ENCODE results near the gene ADGRG4. TPM values are rescaled to one million over a fixed set of nuclear protein-coding genes. Genes with fewer than 3 reads are reported as not detected.

ADGRG4 gene
- total RNA-seq, 2 donors from 2014 or later = 0.23 TPM; not detected in 1

GRCh38 chrX:136306182-136306581 is 5.4 kb downstream of the ADGRG4 start:
- Histone ChIP-seq H3K36me3 (no peaks in the 10 kb centered on the region), H3K27me3 (replicated peaks; ENCODE audit: insufficient read depth) (no peaks in the 10 kb centered on the region), H3K4me1 (replicated peaks) (no peaks in the 10 kb centered on the region), H3K4me3 (no peak overlapping the region), H3K27ac (no peak overlapping the region), H3K9me3 (no peaks in the 10 kb centered on the region)
- intact Hi-C loops (cut with DNase I) = no loop called here
- 96% methylated on average over 1 of the region's 1 CpG for WGBS
- no peak for DNase-seq (ENCODE audit: low spot score)
- TF ChIP-seq CTCF (IDR thresholded peaks at IDR 0.05) (no peak), POLR2A (IDR thresholded peaks at IDR 0.05) (no peak), POLR2AphosphoS5 (IDR thresholded peaks at IDR 0.05) (no peak)

GRCh38 chrX:136307471-136307870 is 6.7 kb downstream of the ADGRG4 start:
- H3K27ac ChIP-seq = no peak overlapping the region
- 38% methylated on average over 1 of the region's 1 CpG for WGBS
- no peak overlapping the region for H3K4me3 ChIP-seq
- intact Hi-C loops (cut with DNase I) = no loop called here
- H3K4me1 ChIP-seq (replicated peaks) = no peaks in the 10 kb centered on the region
- no peaks in the 10 kb centered on the region for H3K36me3 ChIP-seq
- no peaks in the 10 kb centered on the region for H3K9me3 ChIP-seq
- TF ChIP-seq CTCF (IDR thresholded peaks at IDR 0.05) = no peak
- TF ChIP-seq POLR2AphosphoS5 (IDR thresholded peaks at IDR 0.05) = no peak
- no peak for TF ChIP-seq POLR2A (IDR thresholded peaks at IDR 0.05)
- no peaks in the 10 kb centered on the region for H3K27me3 ChIP-seq (replicated peaks; ENCODE audit: insufficient read depth)
- no peak for DNase-seq (ENCODE audit: low spot score)

GRCh38 chrX:136310411-136310810 is 9.6 kb downstream of the ADGRG4 start:
- Histone ChIP-seq H3K36me3 (no peaks in the 10 kb centered on the region), H3K27ac (no peak overlapping the region), H3K4me1 (replicated peaks) (no peaks in the 10 kb centered on the region), H3K27me3 (replicated peaks; ENCODE audit: insufficient read depth) (no peaks in the 10 kb centered on the region), H3K4me3 (no peak overlapping the region), H3K9me3 (no peaks in the 10 kb centered on the region)
- intact Hi-C loops (cut with DNase I) = no loop called here
- no peak for DNase-seq (ENCODE audit: low spot score)
- WGBS = 82% methylated on average over 2 of the region's 2 CpGs
- TF ChIP-seq POLR2AphosphoS5 (IDR thresholded peaks at IDR 0.05) (no peak), POLR2A (IDR thresholded peaks at IDR 0.05) (no peak), CTCF (IDR thresholded peaks at IDR 0.05) (no peak)

- no peak for TF ChIP-seq POLR2A (IDR thresholded peaks at IDR 0.05)
- TF ChIP-seq CTCF (IDR thresholded peaks at IDR 0.05) = no peak
- TF ChIP-seq POLR2AphosphoS5 (IDR thresholded peaks at IDR 0.05) = no peak
- Histone ChIP-seq H3K27me3 (replicated peaks; ENCODE audit: insufficient read depth) (no peaks in the 10 kb centered on the region), H3K36me3 (no peaks in the 10 kb centered on the region), H3K27ac (no peak overlapping the region), H3K9me3 (no peaks in the 10 kb centered on the region), H3K4me3 (no peak overlapping the region), H3K4me1 (replicated peaks) (no peaks in the 10 kb centered on the region)
- intact Hi-C loops (cut with DNase I) = no loop called here
- WGBS = 41% methylated on average over 2 of the region's 2 CpGs
- no peak for DNase-seq (ENCODE audit: low spot score)
Measured at GRCh38 chrX:136318156-136318555, 17.4 kb downstream of the ADGRG4 start.

GRCh38 chrX:136318895-136319597 is 18.3 kb downstream of the ADGRG4 start:
- intact Hi-C loops (cut with DNase I) = no loop called here
- WGBS = 79% methylated on average over 8 of the region's 8 CpGs
- Histone ChIP-seq H3K9me3 (no peaks in the 10 kb centered on the region), H3K36me3 (no peaks in the 10 kb centered on the region), H3K4me1 (replicated peaks) (no peaks in the 10 kb centered on the region), H3K27me3 (replicated peaks; ENCODE audit: insufficient read depth) (no peaks in the 10 kb centered on the region), H3K4me3 (no peak overlapping the region), H3K27ac (no peak overlapping the region)
- no peak for DNase-seq (ENCODE audit: low spot score)
- TF ChIP-seq POLR2A (IDR thresholded peaks at IDR 0.05) (no peak), CTCF (IDR thresholded peaks at IDR 0.05) (no peak), POLR2AphosphoS5 (IDR thresholded peaks at IDR 0.05) (no peak)

Measured in prostate gland (tissue), 2 donors.